SK-N-SH (cell line): ENCODE data around the gene NEMF.
A peak's percentile ranks its signal among the peaks of the same experiment; 100 is the strongest.

Experiments
- CTCF ChIP-seq: fragments of 200-600 bp; sonication (generic); IDR thresholded peaks from 2 replicates; pipeline ENCODE4 v1.6.1; 2017; ENCODE audit warnings: antibody characterized with exemption, mild to moderate bottlenecking, moderate library complexity
- EP300 ChIP-seq, 2 experiments: IDR thresholded peaks; 2 replicates each; pipeline versions ENCODE4 v1.4.0 to v1.6.1; 2012; ENCODE audit warnings: borderline replicate concordance in 1 of 2, low read depth in 1 of 2, low read length in 1 of 2
- EZH2phosphoT487 ChIP-seq: fragments of 200-600 bp; sonication (generic); IDR thresholded peaks from 2 replicates; pipeline ENCODE4 v1.6.1; 2017; ENCODE audit warnings: low read depth, mixed run types, mild to moderate bottlenecking, antibody characterized with exemption, moderate library complexity, borderline replicate concordance
- GABPA ChIP-seq: IDR thresholded peaks from 2 replicates; pipeline ENCODE4 v1.4.0; 2012; ENCODE audit warnings: low read depth, mild to moderate bottlenecking
- GATA2 ChIP-seq: sonication (generic); formaldehyde crosslinking; IDR thresholded peaks from 2 replicates; pipeline ENCODE4 v1.5.0; 2020; ENCODE audit warnings: mild to moderate bottlenecking, missing genetic modification reagents
- IRF3 ChIP-seq: fragments of 150-350 bp; IDR thresholded peaks from 2 replicates; pipeline ENCODE4 v1.6.1; 2016; ENCODE audit warnings: mild to moderate bottlenecking, low read depth, low read length
- JUND ChIP-seq: IDR thresholded peaks from 2 replicates; pipeline ENCODE4 v1.4.0; 2012
- MAX ChIP-seq: IDR thresholded peaks from 2 replicates; pipeline ENCODE4 v1.4.0; 2012; ENCODE audit warnings: low read depth
- POLR2AphosphoS5 ChIP-seq: IDR thresholded peaks from 2 replicates; pipeline ENCODE4 v1.6.1; 2012; ENCODE audit warnings: low read depth, low read length
- RAD21 ChIP-seq: IDR thresholded peaks from 2 replicates; pipeline ENCODE4 v1.6.1; 2012; ENCODE audit warnings: mild to moderate bottlenecking, low read length
- RFX5 ChIP-seq: IDR thresholded peaks from 2 replicates; pipeline ENCODE4 v1.6.1; 2012; ENCODE audit warnings: mild to moderate bottlenecking, improper control_type of control experiment, low read length
- RXRA ChIP-seq: IDR thresholded peaks from 2 replicates; pipeline ENCODE4 v1.4.0; 2012; ENCODE audit warnings: low read depth, mild to moderate bottlenecking, borderline replicate concordance
- TAF1 ChIP-seq: IDR thresholded peaks from 2 replicates; pipeline ENCODE4 v1.6.1; 2012; ENCODE audit warnings: low read depth, mild to moderate bottlenecking, low read length, moderate library complexity, borderline replicate concordance
- USF2 ChIP-seq: fragments of 150-350 bp; IDR thresholded peaks from 2 replicates; pipeline ENCODE4 v1.6.1; 2017; ENCODE audit warnings: antibody characterized with exemption, low read length, low read depth, borderline replicate concordance

- no peak for TF ChIP-seq MAX
- peak; percentile 14; the same call in 1 of the 2 replicates for TF ChIP-seq CTCF
- no peak for TF ChIP-seq EP300 (IDR thresholded peaks at IDR 0.05; ENCODE audit: borderline replicate concordance in 1 of 2, low read depth in 1 of 2, low read length in 1 of 2)
- no peak for TF ChIP-seq RAD21
- TF ChIP-seq JUND: no peak
- no peak for TF ChIP-seq TAF1
- TF ChIP-seq POLR2AphosphoS5: no peak
- no peak for TF ChIP-seq EZH2phosphoT487
- no peak for TF ChIP-seq RFX5
- TF ChIP-seq GATA2 (CRISPR knock-in tag): no peak
- TF ChIP-seq RXRA: no peak
- no peak for TF ChIP-seq USF2
- no peak for TF ChIP-seq IRF3
- TF ChIP-seq GABPA: no peak
Observed at GRCh38 chr14:49896966-49897365, 44.4 kb upstream of the NEMF start.
